K562 (cell line): ENCODE data around the gene ANKS1A. TPM values are rescaled to one million over a fixed set of nuclear protein-coding genes. Genes with fewer than 3 reads are reported as not detected.

Source experiments
- BCL6 ChIP-seq: fragments of 250-450 bp; sonication (Bioruptor Pico); IDR thresholded peaks from 2 replicates; pipeline ENCODE4 v1.4.0; 2020
- CAMTA2 ChIP-seq: fragments of 250-450 bp; sonication (Bioruptor Pico); conservative IDR thresholded peaks from 2 replicates; pipeline ENCODE4 v1.5.1; 2022
- CTBP1 ChIP-seq: fragments of 450-650 bp; IDR thresholded peaks from 2 replicates; pipeline ENCODE4 v1.6.1; 2016; ENCODE audit warnings: borderline replicate concordance
- DMBX1 ChIP-seq: fragments of 250-450 bp; sonication (Bioruptor Pico); IDR thresholded peaks from 2 replicates; pipeline ENCODE4 v1.8.0; 2022; ENCODE audit warnings: inconsistent platforms, mild to moderate bottlenecking, moderate library complexity, borderline replicate concordance
- ETV6 ChIP-seq, 3 experiments: fragments of 150-350 bp in 1 of 3; sonication (generic) in 1 of 3; formaldehyde crosslinking in 1 of 3; IDR thresholded peaks; 2 replicates each; pipeline versions ENCODE4 v1.6.1 to v1.8.0; 2014 to 2022; ENCODE audit warnings: borderline replicate concordance in 2 of 3, low read depth in 2 of 3, antibody characterized with exemption in 1 of 3, low read length in 1 of 3, mild to moderate bottlenecking in 1 of 3, missing genetic modification reagents in 1 of 3
- GABPB1 ChIP-seq: sonication (generic); formaldehyde crosslinking; IDR thresholded peaks from 2 replicates; pipeline ENCODE4 v1.8.0; 2022; ENCODE audit warnings: mild to moderate bottlenecking, missing genetic modification reagents
- HSF4 ChIP-seq: fragments of 250-450 bp; sonication (Bioruptor Pico); IDR thresholded peaks from 2 replicates; pipeline ENCODE4 v2.1.2; 2022; ENCODE audit warnings: mild to moderate bottlenecking, moderate library complexity, borderline replicate concordance
- ILK ChIP-seq: fragments of 450-650 bp; IDR thresholded peaks from 2 replicates; pipeline ENCODE4 v1.6.1; 2016; ENCODE audit warnings: missing genetic modification characterization, low read depth, mild to moderate bottlenecking, missing compliant biosample characterization, moderate library complexity, borderline replicate concordance
- KAT7 ChIP-seq: sonication (generic); formaldehyde crosslinking; IDR thresholded peaks from 2 replicates; pipeline ENCODE4 v1.8.0; 2022; ENCODE audit warnings: missing genetic modification reagents, mild to moderate bottlenecking, borderline replicate concordance
- KLF10 ChIP-seq: fragments of 250-450 bp; sonication (Bioruptor Pico); IDR thresholded peaks from 2 replicates; pipeline ENCODE4 v1.6.1; 2021; ENCODE audit warnings: matching md5 sums
- MAFF ChIP-seq: IDR thresholded peaks from 2 replicates; pipeline ENCODE4 v1.6.1; 2012; ENCODE audit warnings: low read length, improper control_type of control experiment
- MAFK ChIP-seq: IDR thresholded peaks from 2 replicates; pipeline ENCODE4 v1.6.1; 2011; ENCODE audit warnings: low read length, improper control_type of control experiment
- NR4A1 ChIP-seq, 2 experiments: fragments of 250-450 bp in 1 of 2; fragments of 450-650 bp in 1 of 2; sonication (Bioruptor Pico) in 1 of 2; IDR thresholded peaks; 2 replicates each; pipeline versions ENCODE4 v1.4.0 to v1.6.1; 2016 to 2020; ENCODE audit warnings: mild to moderate bottlenecking in 2 of 2, missing compliant biosample characterization in 1 of 2, missing genetic modification characterization in 1 of 2, moderate library complexity in 1 of 2
- PCBP2 ChIP-seq: fragments of 200-400 bp; formaldehyde crosslinking; IDR thresholded peaks from 2 replicates; pipeline ENCODE4 v1.6.1; 2018; ENCODE audit warnings: low read length, low read depth, mild to moderate bottlenecking, moderate library complexity; ENCODE audit not compliant: poor library complexity, severe bottlenecking
- PHB ChIP-seq: fragments of 250-450 bp; sonication (Bioruptor Pico); IDR thresholded peaks from 2 replicates; pipeline ENCODE4 v1.5.0; 2021
- POLR2H ChIP-seq: IDR thresholded peaks from 2 replicates; pipeline ENCODE4 v1.6.1; 2016; ENCODE audit warnings: missing genetic modification characterization, low read depth, mild to moderate bottlenecking, control low read depth, missing compliant biosample characterization, moderate library complexity
- RBM14 ChIP-seq: fragments of 200-400 bp; formaldehyde crosslinking; IDR thresholded peaks from 2 replicates; pipeline ENCODE4 v1.6.1; 2018; ENCODE audit warnings: low read depth, mild to moderate bottlenecking, low read length, moderate library complexity, borderline replicate concordance; ENCODE audit not compliant: insufficient read depth
- SMARCB1 ChIP-seq: IDR thresholded peaks from 2 replicates; pipeline ENCODE4 v1.6.1; 2011; ENCODE audit warnings: improper control_type of control experiment, low read depth; ENCODE audit not compliant: insufficient read length
- SMARCE1 ChIP-seq: fragments of 450-650 bp; IDR thresholded peaks from 2 replicates; pipeline ENCODE4 v1.7.1; 2016; ENCODE audit warnings: mild to moderate bottlenecking
- SRF ChIP-seq, 2 experiments: fragments of 250-450, 450-650 bp in 1 of 2; sonication (Bioruptor Pico) in 1 of 2; sonication (generic) in 1 of 2; formaldehyde crosslinking; IDR thresholded peaks; 2 replicates each; pipeline versions ENCODE4 v1.5.0 to v1.5.1; 2020 to 2022; ENCODE audit warnings: mild to moderate bottlenecking in 1 of 2, missing genetic modification reagents in 1 of 2
- SUPT5H ChIP-seq: fragments of 450-650 bp; IDR thresholded peaks from 2 replicates; pipeline ENCODE4 v1.6.1; 2016
- TRIM28 ChIP-seq: fragments of 450-650 bp; IDR thresholded peaks from 2 replicates; pipeline ENCODE4 v1.6.1; 2017
- U2AF2 ChIP-seq: fragments of 200-400 bp; formaldehyde crosslinking; optimal IDR thresholded peaks from 2 replicates; pipeline ENCODE3; 2017; ENCODE audit warnings: low read depth, mild to moderate bottlenecking, low read length
- ZBTB33 ChIP-seq: sonication (generic); formaldehyde crosslinking; IDR thresholded peaks from 2 replicates; pipeline ENCODE4 v1.8.1; 2023; ENCODE audit warnings: mild to moderate bottlenecking, missing genetic modification reagents
- ZFP1 ChIP-seq: fragments of 450-650 bp; formaldehyde crosslinking; IDR thresholded peaks from 2 replicates; pipeline ENCODE4 v1.4.0; 2020; ENCODE audit warnings: mild to moderate bottlenecking, mixed read lengths
- ZNF140 ChIP-seq: fragments of 250-450 bp; sonication (Bioruptor Pico); IDR thresholded peaks from 2 replicates; pipeline ENCODE4 v1.8.0; 2021; ENCODE audit warnings: moderate library complexity, mild to moderate bottlenecking, inconsistent platforms
- ZNF431 ChIP-seq: sonication (generic); formaldehyde crosslinking; IDR thresholded peaks from 2 replicates; pipeline ENCODE4 v1.8.0; 2022; ENCODE audit warnings: mild to moderate bottlenecking, missing genetic modification reagents
- ZNF561 ChIP-seq: fragments of 450-650 bp; formaldehyde crosslinking; conservative IDR thresholded peaks from 2 replicates; pipeline ENCODE4 v1.4.0; 2020; ENCODE audit warnings: mild to moderate bottlenecking, moderate library complexity
- ZZZ3 ChIP-seq: fragments of 450-650 bp; IDR thresholded peaks from 2 replicates; pipeline ENCODE4 v1.6.1; 2016; ENCODE audit warnings: antibody characterized with exemption, mild to moderate bottlenecking, moderate library complexity
- polyA plus RNA-seq, 8 experiments: library from polyadenylated mRNA; depleted of rRNA in 4 of 8; stranded (reverse) in 5 of 8; unstranded in 3 of 8; fragments of >200 nt; fragmentation: Nextera tagmentation in 2 of 8; fragmentation: Illumina TruSeq in 1 of 8; extraction: Ambion mirVana in 2 of 8; extraction: Trizol in 1 of 8; gene quantifications; 2 replicates each; pipeline versions ENCODE4 v1.2.1 to v1.2.3, GENCODE V29; 2011 to 2014; ENCODE audit warnings: inconsistent platforms in 1 of 8, missing spikeins in 1 of 8
- total RNA-seq, 7 experiments: library from RNA; depleted of rRNA in 6 of 7; stranded (reverse); fragments of >200 nt in 6 of 7; fragmentation: Illumina TruSeq in 2 of 7; extraction: Trizol in 2 of 7; gene quantifications; 2 replicates each; pipeline versions ENCODE4 v1.2.1 to v1.2.3, GENCODE V29; 2011 to 2021; ENCODE audit warnings: low replicate concordance in 1 of 7

The ANKS1A gene
- total and polyA plus RNA-seq, 9 of the 15 experiments (the other 6 are each of a cell fraction or from before 2014, with no cell fraction given) = 1.1 to 13.8 (median 5.3) TPM

GRCh38 chr6:34887753-34888513 lies 1.1 kb upstream of the ANKS1A start, which contains the start of gene TAF11 (continued):
- TF ChIP-seq ZNF561 (CRISPR knock-in tag) (no peak), ILK (no peak), ZFP1 (no peak), ETV6 (IDR thresholded peaks at IDR 0.05; ENCODE audit: borderline replicate concordance in 1 of 2, low read depth in 2 of 2, low read length in 1 of 2) (peak in 1 of 2 experiments; percentile 69; a peak in 2 of 4 replicates), ETV6 (CRISPR knock-in tag; IDR thresholded peaks at IDR 0.05; ENCODE audit: borderline replicate concordance) (no peak; the same call in 1 of the 2 replicates), NR4A1 (CRISPR knock-in tag; IDR thresholded peaks at IDR 0.05) (no peak), NR4A1 (tag; IDR thresholded peaks at IDR 0.05) (0 out of 2 replicates have a peak, but pooled peaks have one; percentile 45), ZZZ3 (no peak), SMARCE1 (no peak), TRIM28 (peak; percentile 64; the same call in 1 of the 2 replicates), DMBX1 (CRISPR knock-in tag) (no peak), PHB (CRISPR knock-in tag) (no peak), U2AF2 (no peak), PCBP2 (no peak), ZNF431 (peak; percentile 80), HSF4 (CRISPR knock-in tag) (0 out of 2 replicates have a peak, but pooled peaks have one; percentile 46), ZNF140 (CRISPR knock-in tag) (no peak), RBM14 (no peak), SRF (CRISPR knock-in tag; IDR thresholded peaks at IDR 0.05) (no peak), MAFF (peak; percentile 41; the same call in 1 of the 2 replicates), SMARCB1 (no peak), KAT7 (CRISPR knock-in tag) (0 out of 2 replicates have a peak, but pooled peaks have one; percentile 86), GABPB1 (peak; percentile 90), CTBP1 (peak; percentile 78), KLF10 (CRISPR knock-in tag) (no peak), SUPT5H (peak; percentile 96), BCL6 (no peak), CAMTA2 (CRISPR knock-in tag) (no peak), MAFK (no peak), ZBTB33 (no peak), POLR2H (tag) (peak; percentile 94)
